ENCODE measurements around the gene RGS6.
A peak's percentile ranks its signal among the peaks of the same experiment; 100 is the strongest.
"Not testable (repeated sequence)": the region's sequence is repeated elsewhere in the genome, so short reads cannot be mapped to it uniquely, and the experiment has no call there.

Gene RGS6

DNA sequence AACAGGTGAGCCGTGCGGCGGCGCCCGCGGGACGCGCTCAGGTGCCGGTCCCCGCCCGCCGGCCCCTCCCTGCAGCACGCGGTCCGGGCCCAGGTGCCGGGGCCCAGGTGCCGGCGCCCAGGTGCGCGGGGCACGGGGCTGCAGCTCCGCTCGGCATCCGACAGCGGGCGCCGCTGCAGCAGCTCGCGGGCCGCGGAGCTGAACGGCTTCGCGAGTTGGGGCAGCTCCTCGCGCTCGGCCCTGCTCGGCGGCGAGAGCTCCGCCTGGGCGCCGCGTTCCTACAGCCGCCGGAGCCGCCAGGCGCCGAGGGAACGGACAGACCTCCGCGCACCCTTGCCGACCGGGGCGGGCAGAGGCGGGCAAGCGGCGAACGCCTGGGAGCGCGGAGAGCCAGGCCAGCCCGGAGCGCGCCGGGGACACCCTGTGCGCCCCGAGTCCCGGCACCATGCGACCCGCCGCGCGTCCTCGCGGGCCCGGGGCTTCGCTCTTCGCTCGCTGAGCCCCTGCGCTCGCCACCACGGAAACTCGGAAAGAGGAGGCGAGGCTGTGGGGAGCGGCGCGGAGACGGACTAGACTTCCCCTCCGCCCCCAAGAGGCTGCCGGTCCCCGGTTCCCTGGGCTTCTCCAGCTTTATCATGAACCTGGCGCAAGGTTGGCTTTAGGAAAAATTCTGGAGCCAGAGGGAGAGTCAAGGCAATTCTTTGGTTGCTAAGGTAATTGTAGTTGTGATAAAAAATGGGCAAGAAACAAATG lies at the start of gene RGS6:
RGS6 (plus strand) TSS at position 201 of the 753 bp plus-strand sequence.
- peak in 2 of 3 donors; percentile 1 to 8 for DNase-seq (ENCODE audit: low read depth in 3 of 3)

DNA sequence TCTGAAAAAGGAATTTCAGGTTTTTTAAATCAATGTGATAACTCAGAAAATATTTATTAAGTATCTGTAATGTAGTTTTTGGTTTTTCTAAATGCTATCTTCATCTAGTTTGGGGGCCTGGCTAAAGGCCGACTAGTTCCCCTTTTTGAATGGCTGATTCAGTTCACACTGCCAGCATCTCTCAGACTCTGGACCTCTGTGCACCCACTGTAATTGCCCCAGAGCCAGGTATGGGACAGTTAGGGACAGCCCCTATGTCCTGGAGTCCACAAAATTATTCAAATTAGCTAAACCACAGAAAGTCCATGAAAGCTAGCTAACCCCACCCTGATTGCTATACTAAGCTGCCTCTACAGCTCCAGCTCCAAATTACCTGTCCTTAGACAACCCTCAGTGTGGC lies 49.1 kb upstream of the RGS6 start:
- DNase-seq (ENCODE audit: low read depth in 3 of 3), result no peak

GRCh38 chr14:71885301-71885700 lies 46.9 kb upstream of the RGS6 start:
- no peak for DNase-seq (ENCODE audit: low read depth in 3 of 3)

GRCh38 chr14:71887802-71888201 lies 44.4 kb upstream of the RGS6 start:
- DNase-seq (ENCODE audit: low read depth in 3 of 3), result not testable (repeated sequence)

- no peak for DNase-seq (ENCODE audit: low read depth in 3 of 3)
Measured at GRCh38 chr14:71890541-71890940, 41.7 kb upstream of the RGS6 start.

- DNase-seq (ENCODE audit: low read depth in 3 of 3), result no peak
Measured at GRCh38 chr14:71891185-71891584, 41.0 kb upstream of the RGS6 start.

DNA sequence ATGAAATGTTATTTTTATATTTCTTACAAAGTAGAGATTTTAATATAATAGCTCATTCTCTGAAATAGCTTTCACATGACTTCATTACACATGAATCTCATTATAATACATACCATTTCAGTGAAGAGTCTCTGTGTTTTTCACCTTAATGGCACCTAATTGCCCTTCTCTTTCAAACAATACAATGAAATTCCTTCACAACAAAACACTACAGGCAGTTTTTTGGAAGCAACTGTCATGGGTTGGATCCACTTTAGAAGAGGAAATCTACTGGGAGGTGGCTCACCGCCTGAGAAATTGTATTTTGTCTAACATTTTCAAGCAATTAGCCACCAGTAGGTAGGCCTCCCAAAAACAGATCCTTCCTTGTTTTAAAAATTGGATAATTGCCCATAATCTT lies 40.3 kb upstream of the RGS6 start:
- DNase-seq (ENCODE audit: low read depth in 3 of 3), result no peak

DNA sequence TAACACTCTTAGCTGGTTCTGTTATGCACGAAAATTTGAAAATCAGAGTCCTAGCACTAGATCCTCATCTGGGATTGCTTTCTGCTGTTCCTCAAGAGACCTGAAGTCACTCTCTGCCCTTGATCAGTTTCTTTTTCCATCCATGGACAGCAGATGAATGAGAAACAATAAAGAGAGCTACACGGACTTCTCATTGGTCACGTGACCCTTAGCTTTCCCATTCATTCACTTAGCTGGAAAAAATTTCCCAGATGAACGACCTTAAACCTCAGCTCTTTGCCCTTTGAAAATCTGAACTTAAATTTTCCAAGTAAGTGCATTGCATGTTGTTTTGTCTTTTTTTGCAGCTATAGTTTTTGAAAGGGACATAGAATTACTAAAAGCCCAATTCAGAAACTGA lies 27.2 kb upstream of the RGS6 start:
- no peak for DNase-seq (ENCODE audit: low read depth in 3 of 3)

DNA sequence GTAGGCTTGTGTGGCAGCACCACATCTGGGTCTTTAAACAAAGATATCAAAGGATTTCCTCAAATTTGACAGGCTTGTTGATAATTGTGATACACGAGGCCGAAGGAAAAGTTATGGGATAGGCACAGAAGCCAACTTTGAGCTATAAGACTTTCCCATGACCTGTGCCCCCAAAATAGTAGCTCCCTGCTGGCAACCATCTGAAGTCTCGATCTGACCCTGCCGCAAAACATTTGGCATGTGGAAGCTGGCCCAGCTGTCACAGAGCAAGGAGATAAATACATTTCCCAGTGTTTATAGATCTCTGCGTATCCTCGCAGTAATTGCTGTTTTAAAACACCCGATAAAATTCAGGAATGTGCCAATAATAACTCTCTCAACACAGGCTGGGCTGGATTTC lies 26.4 kb upstream of the RGS6 start:
- DNase-seq (ENCODE audit: low read depth in 3 of 3), result no peak

DNA sequence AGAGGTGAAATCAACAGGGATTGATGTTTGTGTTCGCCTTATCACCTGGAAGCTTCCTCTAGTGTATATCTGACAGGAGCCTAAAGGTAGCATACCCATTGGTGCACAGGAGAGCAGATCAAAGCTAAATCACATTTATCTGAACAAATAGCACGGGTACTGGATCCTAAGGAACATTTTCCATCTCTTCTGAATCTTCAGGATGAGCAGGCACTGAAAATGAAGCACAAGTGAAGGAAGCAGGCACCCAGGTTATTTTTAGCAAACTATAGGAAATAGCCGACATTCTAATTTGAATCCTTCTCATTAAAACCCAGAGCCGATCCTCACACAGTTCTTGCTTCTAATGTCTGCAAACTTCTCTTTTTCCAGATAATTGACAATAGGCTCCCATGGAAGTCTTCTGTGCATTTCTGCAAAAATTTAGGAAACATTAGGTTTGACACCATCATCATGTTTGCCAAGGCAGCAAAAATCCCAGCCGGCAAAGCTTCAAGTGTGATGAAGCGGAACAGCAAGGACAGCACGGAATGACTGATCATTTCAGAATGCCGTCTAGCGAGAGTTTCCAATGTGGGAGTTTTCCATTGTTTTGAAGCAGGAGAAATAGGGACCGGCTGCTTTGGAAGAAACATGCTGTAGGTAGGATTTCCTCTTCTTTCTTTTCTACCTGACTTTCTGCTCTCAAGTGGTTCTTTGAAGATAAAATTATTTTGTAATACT lies 24.3 kb upstream of the RGS6 start:
- DNase-seq (ENCODE audit: low read depth in 3 of 3), result no peak

GRCh38 chr14:71911669-71912068 lies 20.6 kb upstream of the RGS6 start:
- no peak for DNase-seq (ENCODE audit: low read depth in 3 of 3)

GRCh38 chr14:71913342-71913741 lies 18.9 kb upstream of the RGS6 start:
- no peak for DNase-seq (ENCODE audit: low read depth in 3 of 3)

- no peak for DNase-seq (ENCODE audit: low read depth in 3 of 3)
Measured at GRCh38 chr14:71918955-71919354, 13.3 kb upstream of the RGS6 start.

DNA sequence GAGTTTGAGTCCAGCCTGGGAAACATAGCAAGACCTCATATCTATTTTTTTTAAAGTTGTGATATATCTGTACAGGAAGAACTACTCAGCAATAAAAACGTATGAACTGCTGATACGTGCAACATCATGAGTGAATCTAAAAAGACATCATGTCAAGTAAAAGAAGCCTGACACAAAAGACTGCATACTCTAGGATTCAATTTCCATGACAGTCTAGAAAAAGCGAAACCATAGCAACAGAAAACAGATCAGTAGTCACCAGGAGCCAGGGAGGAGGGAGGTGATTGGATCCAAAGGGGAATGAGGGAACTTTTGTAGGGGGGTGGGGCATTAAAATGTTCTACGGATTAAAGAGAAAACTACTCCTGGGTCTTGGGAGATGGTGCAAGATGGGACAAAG lies 8.7 kb upstream of the RGS6 start:
- no peak for DNase-seq (ENCODE audit: low read depth in 3 of 3)

- no peak for DNase-seq (ENCODE audit: low read depth in 3 of 3)
Measured at GRCh38 chr14:71931492-71932228, 569 bp upstream of the RGS6 start.

DNA sequence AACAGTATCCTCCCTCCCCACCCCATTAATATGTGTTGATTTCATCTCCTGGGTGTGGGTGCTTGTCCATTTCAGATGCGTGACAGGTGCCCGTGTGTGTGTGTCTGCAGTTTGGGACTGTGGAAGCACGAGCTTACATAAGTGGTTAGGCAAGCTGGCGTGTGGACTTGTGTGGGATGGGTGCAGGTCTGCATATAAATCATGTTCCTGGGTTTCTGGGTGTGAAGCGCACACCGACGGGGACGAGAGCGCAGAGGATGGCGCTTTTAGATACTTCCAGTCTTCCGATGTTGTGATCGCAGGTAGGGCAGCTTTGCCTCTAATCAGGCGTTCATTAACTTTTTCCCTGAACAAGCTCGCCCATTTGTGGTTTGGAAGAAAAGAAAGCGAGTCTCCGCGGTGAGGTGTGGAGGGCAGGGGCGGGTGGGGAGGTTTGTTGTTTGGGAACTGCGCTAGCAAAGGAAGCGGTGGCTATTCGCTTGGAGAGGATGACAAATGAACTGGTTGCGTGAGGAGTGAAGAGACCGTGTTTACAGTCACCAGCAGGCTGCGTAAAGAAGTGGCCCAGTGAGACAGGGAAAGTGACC lies 865 bp downstream of the RGS6 start:
- DNase-seq (ENCODE audit: low read depth in 3 of 3), result peak in 1 of 3 donors; percentile 1

- not testable (repeated sequence) for DNase-seq (ENCODE audit: low read depth in 3 of 3)
Measured at GRCh38 chr14:71938273-71938672, 6.0 kb downstream of the RGS6 start.

DNA sequence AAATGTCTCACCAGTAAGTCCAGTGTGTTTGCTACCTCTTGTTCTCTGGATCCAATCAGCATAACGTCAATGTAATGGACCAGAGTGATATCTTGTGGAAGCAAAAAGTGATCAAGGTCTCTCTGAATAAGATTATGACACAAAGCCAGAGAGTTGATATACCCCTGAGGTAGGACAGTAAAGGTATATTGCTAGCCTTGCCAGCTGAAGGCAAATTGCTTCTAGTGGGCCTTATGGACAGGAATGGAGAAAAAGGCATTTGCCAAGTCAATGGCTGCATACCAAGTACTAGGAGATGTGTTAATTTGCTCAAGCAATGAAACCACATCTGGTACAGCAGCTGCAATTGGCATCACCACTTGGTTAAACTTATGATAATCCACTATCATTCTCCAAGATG lies 7.1 kb downstream of the RGS6 start:
- not testable (repeated sequence) for DNase-seq (ENCODE audit: low read depth in 3 of 3)

- not testable (repeated sequence) for DNase-seq (ENCODE audit: low read depth in 3 of 3)
Measured at GRCh38 chr14:71940500-71940899, 8.3 kb downstream of the RGS6 start.

- DNase-seq (ENCODE audit: low read depth in 3 of 3), result not testable (repeated sequence)
Measured at GRCh38 chr14:71941616-71942015, 9.4 kb downstream of the RGS6 start.

DNA sequence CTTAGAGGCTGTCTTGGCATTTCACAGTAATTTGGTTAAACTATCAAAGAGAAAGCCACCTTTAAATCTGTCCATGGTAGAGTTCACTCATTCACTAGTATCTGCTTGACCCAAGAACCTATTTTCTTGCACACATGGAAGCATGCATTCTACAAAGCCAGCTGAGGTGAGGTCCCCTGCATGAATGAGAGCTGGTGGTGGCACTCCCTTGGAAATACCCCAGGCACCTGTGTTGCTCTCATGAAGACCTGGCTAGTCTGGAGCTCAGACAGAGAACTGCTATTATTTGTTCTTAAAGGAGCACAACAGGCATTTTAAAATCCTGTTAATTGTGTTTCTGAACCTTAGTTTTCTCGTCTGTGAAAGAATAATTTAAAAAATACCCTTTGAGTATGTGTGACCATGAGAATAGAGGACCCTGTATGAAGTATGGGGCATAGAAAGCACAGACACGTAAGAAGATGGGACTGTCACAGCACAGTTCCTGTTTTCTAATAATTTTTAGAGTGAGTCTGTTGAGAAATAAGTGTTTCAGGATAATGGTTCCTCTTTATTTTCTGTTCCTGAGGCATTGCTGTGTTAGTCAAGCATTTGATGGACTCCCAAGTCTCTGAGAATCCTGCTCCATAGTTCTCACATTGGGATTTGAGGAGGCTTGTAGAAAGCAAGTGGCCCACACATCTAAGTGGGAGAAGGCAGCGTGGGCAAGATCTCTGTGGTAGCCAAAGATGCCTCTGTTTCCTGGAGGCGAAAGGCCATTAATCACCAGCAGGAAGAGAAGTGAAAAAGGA lies 10.9 kb downstream of the RGS6 start:
- DNase-seq (ENCODE audit: low read depth in 3 of 3), result no peak

- DNase-seq (ENCODE audit: low read depth in 3 of 3), result no peak
Measured at GRCh38 chr14:71943695-71944018, 11.4 kb downstream of the RGS6 start.
